NAMALWA (cell line): ENCODE measurements around the gene CAMSAP2.

Experiments
- DNase-seq: peaks from one replicate; pipeline ENCODE4 v3.0.0-alpha.2; 2015; ENCODE audit warnings: low spot score

CAMSAP2 gene

GRCh38 chr1:200877839-200878551, 139.3 kb downstream of the CAMSAP2 start:
- DNase-seq = no peak

GRCh38 chr1:200880212-200880611, 141.5 kb downstream of the CAMSAP2 start:
- no peak for DNase-seq

- DNase-seq = no peak
These were observed 144.4 kb downstream of the CAMSAP2 start for GRCh38 chr1:200883118-200883517.

- no peak for DNase-seq
These were observed 147.1 kb downstream of the CAMSAP2 start for GRCh38 chr1:200885623-200886402.

GRCh38 chr1:200886594-200886993, 147.9 kb downstream of the CAMSAP2 start:
- no peak for DNase-seq

- DNase-seq = no peak
These were observed 148.3 kb downstream of the CAMSAP2 start for GRCh38 chr1:200887036-200887435.

- DNase-seq = no peak
These were observed 149.2 kb downstream of the CAMSAP2 start for GRCh38 chr1:200887772-200888348.

- DNase-seq = peak; percentile 56
These were observed 149.7 kb downstream of the CAMSAP2 start for GRCh38 chr1:200888349-200888838.

GRCh38 chr1:200889571-200889970, 150.9 kb downstream of the CAMSAP2 start:
- no peak for DNase-seq

- no peak for DNase-seq
These were observed 151.3 kb downstream of the CAMSAP2 start for GRCh38 chr1:200890027-200890426.

- DNase-seq = no peak
These were observed 152.4 kb downstream of the CAMSAP2 start for GRCh38 chr1:200890818-200891773.

GRCh38 chr1:200891774-200892157, 153.1 kb downstream of the CAMSAP2 start:
- no peak for DNase-seq

- DNase-seq = no peak
These were observed 153.9 kb downstream of the CAMSAP2 start for GRCh38 chr1:200892546-200892945.

GRCh38 chr1:200892958-200893357, 154.3 kb downstream of the CAMSAP2 start:
- no peak for DNase-seq

GRCh38 chr1:200893411-200893901, 154.8 kb downstream of the CAMSAP2 start:
- no peak for DNase-seq

GRCh38 chr1:200894712-200895442, 156.2 kb downstream of the CAMSAP2 start, which contains the start of gene INAVA:
INAVA (plus strand) TSS chr1:200894900; CDS start chr1:200898401, 3,501 bp downstream.
- no peak for DNase-seq

GRCh38 chr1:200895443-200895789, 156.7 kb downstream of the CAMSAP2 start:
- no peak for DNase-seq

GRCh38 chr1:200895801-200896530, 157.3 kb downstream of the CAMSAP2 start:
- no peak for DNase-seq

GRCh38 chr1:200896531-200897196, 158.0 kb downstream of the CAMSAP2 start:
- DNase-seq = peak; percentile 25

GRCh38 chr1:200897259-200897658, 158.6 kb downstream of the CAMSAP2 start:
- no peak for DNase-seq
